ENCODE data around the gene ZFAND3.

GRCh38 chr6:37992749-37993148 lies 173.2 kb downstream of the ZFAND3 start:
- TF ChIP-seq EZH2 (IDR thresholded peaks at IDR 0.05; ENCODE audit: borderline replicate concordance, low read length), result no peak
- TF ChIP-seq, protein P1, sequence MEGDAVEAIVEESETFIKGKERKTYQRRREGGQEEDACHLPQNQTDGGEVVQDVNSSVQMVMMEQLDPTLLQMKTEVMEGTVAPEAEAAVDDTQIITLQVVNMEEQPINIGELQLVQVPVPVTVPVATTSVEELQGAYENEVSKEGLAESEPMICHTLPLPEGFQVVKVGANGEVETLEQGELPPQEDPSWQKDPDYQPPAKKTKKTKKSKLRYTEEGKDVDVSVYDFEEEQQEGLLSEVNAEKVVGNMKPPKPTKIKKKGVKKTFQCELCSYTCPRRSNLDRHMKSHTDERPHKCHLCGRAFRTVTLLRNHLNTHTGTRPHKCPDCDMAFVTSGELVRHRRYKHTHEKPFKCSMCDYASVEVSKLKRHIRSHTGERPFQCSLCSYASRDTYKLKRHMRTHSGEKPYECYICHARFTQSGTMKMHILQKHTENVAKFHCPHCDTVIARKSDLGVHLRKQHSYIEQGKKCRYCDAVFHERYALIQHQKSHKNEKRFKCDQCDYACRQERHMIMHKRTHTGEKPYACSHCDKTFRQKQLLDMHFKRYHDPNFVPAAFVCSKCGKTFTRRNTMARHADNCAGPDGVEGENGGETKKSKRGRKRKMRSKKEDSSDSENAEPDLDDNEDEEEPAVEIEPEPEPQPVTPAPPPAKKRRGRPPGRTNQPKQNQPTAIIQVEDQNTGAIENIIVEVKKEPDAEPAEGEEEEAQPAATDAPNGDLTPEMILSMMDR (IDR thresholded peaks at IDR 0.05; ENCODE audit: low read length), result no peak

All from OCI-LY1 (cell line).